ENCODE results near the gene PRG2. TPM values are rescaled to one million over a fixed set of nuclear protein-coding genes. Genes with fewer than 3 reads are reported as not detected.

The PRG2 gene
- total RNA-seq, 4 donors from 2014 or later: not detected

DNA sequence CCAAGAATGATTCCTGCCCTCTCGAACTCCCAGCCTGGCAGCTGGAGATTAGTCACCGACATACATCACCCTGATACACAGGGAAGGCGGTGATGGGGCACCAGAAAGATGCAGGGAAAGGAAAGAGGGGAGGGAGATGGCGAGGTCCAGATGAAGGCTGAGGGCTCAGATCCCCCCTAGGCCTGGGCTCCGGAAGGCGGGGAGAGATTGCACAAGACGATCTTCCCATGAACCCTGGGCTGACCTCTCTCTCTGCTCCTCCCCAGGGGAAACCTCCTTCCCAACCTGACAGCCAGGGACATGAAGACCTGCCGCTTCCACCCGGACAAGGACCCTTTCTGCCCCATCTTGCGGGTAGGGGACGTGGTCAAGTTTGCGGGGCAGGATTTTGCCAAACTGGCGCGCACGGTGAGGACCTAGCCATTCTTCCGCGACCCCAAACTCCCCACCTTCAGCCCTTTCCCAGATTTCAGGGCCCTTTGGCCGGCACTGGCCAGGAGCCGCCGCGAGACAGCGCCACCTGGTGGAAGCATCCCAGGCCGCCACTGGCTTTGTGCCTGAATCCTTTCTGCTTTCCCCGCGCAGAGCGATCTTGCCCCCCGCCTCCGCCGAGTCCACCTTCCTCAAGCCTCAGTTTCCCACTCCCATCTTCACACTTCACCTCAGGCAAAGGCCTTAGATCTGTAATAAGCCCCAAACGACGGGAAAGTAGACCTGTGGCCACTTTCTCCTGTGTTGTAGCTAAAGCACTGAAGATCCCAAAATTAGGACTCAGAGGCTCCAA is 40.8 kb downstream of the PRG2 start:
- H3K27ac ChIP-seq: peak overlapping the region in 3 of 4 donors; percentile 19 to 49 (median 48)
- H3K4me1 ChIP-seq: no peaks in the 10 kb centered on the region
- ATAC-seq: peak; percentile 61 to 63
- TF ChIP-seq POLR2A (IDR thresholded peaks at IDR 0.05): no peak
- TF ChIP-seq, protein P1, sequence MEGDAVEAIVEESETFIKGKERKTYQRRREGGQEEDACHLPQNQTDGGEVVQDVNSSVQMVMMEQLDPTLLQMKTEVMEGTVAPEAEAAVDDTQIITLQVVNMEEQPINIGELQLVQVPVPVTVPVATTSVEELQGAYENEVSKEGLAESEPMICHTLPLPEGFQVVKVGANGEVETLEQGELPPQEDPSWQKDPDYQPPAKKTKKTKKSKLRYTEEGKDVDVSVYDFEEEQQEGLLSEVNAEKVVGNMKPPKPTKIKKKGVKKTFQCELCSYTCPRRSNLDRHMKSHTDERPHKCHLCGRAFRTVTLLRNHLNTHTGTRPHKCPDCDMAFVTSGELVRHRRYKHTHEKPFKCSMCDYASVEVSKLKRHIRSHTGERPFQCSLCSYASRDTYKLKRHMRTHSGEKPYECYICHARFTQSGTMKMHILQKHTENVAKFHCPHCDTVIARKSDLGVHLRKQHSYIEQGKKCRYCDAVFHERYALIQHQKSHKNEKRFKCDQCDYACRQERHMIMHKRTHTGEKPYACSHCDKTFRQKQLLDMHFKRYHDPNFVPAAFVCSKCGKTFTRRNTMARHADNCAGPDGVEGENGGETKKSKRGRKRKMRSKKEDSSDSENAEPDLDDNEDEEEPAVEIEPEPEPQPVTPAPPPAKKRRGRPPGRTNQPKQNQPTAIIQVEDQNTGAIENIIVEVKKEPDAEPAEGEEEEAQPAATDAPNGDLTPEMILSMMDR (IDR thresholded peaks at IDR 0.05 in 4 of 5, conservative IDR thresholded peaks at IDR 0.05 in 1 of 5): peak; percentile 63 to 90 (median 86)
- no peaks in the 10 kb centered on the region for H3K36me3 ChIP-seq
- in situ Hi-C loops (cut with MboI; ENCODE audit: low sequenced_read_pairs in 4 of 4): loop anchor here (10.0 to 25.0 kb wide), 8 partner anchors 112 to 512 kb away; partner anchors contain the start of genes YPEL4 (in 3 of the 4), APLNR (in 1 of the 4), BTBD18 (in 1 of the 4) and CTNND1 (in 1 of the 4)
- peak; percentile 28 to 48 for DNase-seq
- no peaks in the 10 kb centered on the region for H3K9me3 ChIP-seq
- intact Hi-C loops (cut with DNase I; ENCODE audit: low total_unique reads): loop anchor here (5.0 to 10.0 kb wide), 6 partner anchors 108 to 505 kb away; no protein-coding TSS in a partner anchor
- H3K27me3 ChIP-seq: no peaks in the 10 kb centered on the region
- peak overlapping the region in 1 of 4 donors; percentile 0 for H3K4me3 ChIP-seq

- Histone ChIP-seq H3K4me1 (no peaks in the 10 kb centered on the region), H3K36me3 (no peaks in the 10 kb centered on the region), H3K27me3 (no peaks in the 10 kb centered on the region), H3K9me3 (no peaks in the 10 kb centered on the region), H3K4me3 (no peak overlapping the region), H3K27ac (peak overlapping the region in 3 of 4 donors; percentile 19 to 49 (median 27))
- no peak for DNase-seq
- intact Hi-C loops (cut with DNase I; ENCODE audit: low total_unique reads): loop anchor here (5.0 to 10.0 kb wide), 5 partner anchors 109 to 504 kb away; no protein-coding TSS in a partner anchor
- no peak for ATAC-seq
- TF ChIP-seq, protein P1 (IDR thresholded peaks at IDR 0.05 in 4 of 5, conservative IDR thresholded peaks at IDR 0.05 in 1 of 5): no peak
- no peak for TF ChIP-seq POLR2A (IDR thresholded peaks at IDR 0.05)
- in situ Hi-C loops (cut with MboI; ENCODE audit: low sequenced_read_pairs in 4 of 4): loop anchor here (10.0 to 25.0 kb wide), 6 partner anchors 111 to 414 kb away; partner anchors contain the start of genes YPEL4 (in 3 of the 4), APLNR (in 1 of the 4), BTBD18 (in 1 of the 4) and CTNND1 (in 1 of the 4)
Measured at GRCh38 chr11:57348636-57349313, 41.7 kb downstream of the PRG2 start.

DNA sequence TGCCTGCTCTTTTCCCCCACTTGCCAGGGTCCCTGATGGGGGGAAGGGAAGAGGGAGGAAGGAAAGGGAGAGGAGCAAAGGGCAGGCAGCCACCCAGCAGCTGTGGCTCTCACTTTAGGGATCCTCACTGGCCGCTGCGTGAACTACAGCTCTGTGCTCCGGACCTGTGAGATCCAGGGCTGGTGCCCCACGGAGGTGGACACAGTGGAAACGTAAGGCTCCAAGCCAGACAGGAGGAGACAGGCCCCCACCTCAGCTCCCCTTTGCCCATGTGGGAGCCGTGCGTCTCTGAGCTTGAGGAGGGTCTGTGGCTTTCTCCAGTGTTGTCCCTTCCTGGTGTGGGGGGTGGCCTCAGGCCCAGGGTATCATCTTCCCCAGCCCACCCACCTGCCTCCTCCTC is 42.4 kb downstream of the PRG2 start:
- intact Hi-C loops (cut with DNase I; ENCODE audit: low total_unique reads): loop anchor here (5.0 to 10.0 kb wide), 5 partner anchors 109 to 503 kb away; no protein-coding TSS in a partner anchor

DNA sequence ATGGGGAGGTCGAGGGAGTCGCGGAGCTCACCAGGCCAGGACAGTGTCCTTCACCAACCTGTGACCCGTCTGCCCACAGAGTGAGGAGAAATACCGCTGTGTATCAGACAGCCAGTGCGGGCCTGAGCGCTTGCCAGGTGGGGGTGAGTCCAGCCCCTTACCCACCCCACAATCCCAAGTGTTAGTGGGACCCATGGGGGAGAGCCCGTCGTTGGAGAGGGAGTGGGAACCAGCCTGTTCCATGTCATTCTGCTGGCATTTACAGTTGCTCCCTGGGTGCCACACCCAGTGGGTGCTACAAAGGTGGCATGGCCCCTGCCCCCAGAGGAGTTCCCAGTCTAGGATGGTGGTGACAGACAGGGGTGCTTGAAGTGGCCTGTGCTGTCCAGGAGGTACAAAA is 43.1 kb downstream of the PRG2 start:
- DNase-seq: no peak
- Histone ChIP-seq H3K27me3 (no peaks in the 10 kb centered on the region), H3K27ac (no peak overlapping the region), H3K9me3 (no peaks in the 10 kb centered on the region), H3K4me3 (no peak overlapping the region), H3K36me3 (no peaks in the 10 kb centered on the region), H3K4me1 (no peaks in the 10 kb centered on the region)
- no peak for TF ChIP-seq POLR2A (IDR thresholded peaks at IDR 0.05)
- TF ChIP-seq, protein P1 (IDR thresholded peaks at IDR 0.05 in 4 of 5, conservative IDR thresholded peaks at IDR 0.05 in 1 of 5): no peak
- no peak for ATAC-seq
- in situ Hi-C loops (cut with MboI; ENCODE audit: low sequenced_read_pairs in 4 of 4): loop anchor here (10.0 to 25.0 kb wide), 6 partner anchors 110 to 415 kb away; partner anchors contain the start of genes YPEL4 (in 3 of the 4), APLNR (in 1 of the 4), BTBD18 (in 1 of the 4) and CTNND1 (in 1 of the 4)
- intact Hi-C loops (cut with DNase I; ENCODE audit: low total_unique reads): loop anchor here (5.0 to 10.0 kb wide), 5 partner anchors 110 to 503 kb away; no protein-coding TSS in a partner anchor

More for the DNA sequence above, 42.4 kb downstream of the PRG2 start:
- Histone ChIP-seq H3K9me3 (no peaks in the 10 kb centered on the region), H3K27ac (peak overlapping the region in 1 of 4 donors; percentile 27), H3K36me3 (no peaks in the 10 kb centered on the region), H3K4me3 (no peak overlapping the region), H3K27me3 (no peaks in the 10 kb centered on the region), H3K4me1 (no peaks in the 10 kb centered on the region)
- no peak for TF ChIP-seq POLR2A (IDR thresholded peaks at IDR 0.05)
- TF ChIP-seq, protein P1 (IDR thresholded peaks at IDR 0.05 in 4 of 5, conservative IDR thresholded peaks at IDR 0.05 in 1 of 5): no peak
- no peak for DNase-seq
- in situ Hi-C loops (cut with MboI; ENCODE audit: low sequenced_read_pairs in 4 of 4): loop anchor here (10.0 to 25.0 kb wide), 6 partner anchors 111 to 414 kb away; partner anchors contain the start of genes YPEL4 (in 3 of the 4), APLNR (in 1 of the 4), BTBD18 (in 1 of the 4) and CTNND1 (in 1 of the 4)
- ATAC-seq: no peak
